ENCODE data around the gene RPS19. TPM values are rescaled to one million over a fixed set of nuclear protein-coding genes. Genes with fewer than 3 reads are reported as not detected.

The RPS19 gene
- total RNA-seq, 1 donor: 600 TPM

DNA sequence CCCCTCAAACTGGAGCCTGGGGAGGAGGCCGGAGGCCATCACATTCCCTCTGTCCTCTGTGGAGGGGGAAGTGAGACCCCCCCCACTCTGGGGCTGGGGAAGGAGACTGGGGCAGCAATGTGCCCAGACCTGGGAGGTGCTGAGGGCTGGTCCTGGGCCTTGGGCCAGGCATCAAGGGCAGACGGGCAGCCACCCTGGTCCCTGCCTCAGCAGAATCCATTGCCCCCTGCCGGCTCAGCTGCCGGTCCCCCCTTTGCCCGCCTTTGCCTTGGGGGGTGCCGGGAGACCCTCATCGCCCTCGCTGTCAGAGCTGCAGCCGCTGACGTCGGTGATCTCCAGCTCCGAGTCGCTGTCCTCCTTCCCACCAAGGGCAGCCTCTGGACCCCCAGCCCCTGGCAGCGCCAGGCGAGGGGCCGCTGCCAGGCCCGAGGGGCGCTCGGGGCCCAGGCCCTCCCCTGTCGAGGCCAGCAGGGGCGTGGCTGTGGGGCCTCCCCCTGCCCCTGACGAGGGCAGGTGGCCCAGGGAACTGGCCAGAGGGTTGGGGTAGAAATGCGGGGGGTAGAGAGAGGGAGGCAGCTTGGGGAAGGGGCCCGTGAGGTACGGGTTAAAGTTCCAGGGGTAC, 48.0 kb downstream of the RPS19 start:
- TF ChIP-seq, protein P1, sequence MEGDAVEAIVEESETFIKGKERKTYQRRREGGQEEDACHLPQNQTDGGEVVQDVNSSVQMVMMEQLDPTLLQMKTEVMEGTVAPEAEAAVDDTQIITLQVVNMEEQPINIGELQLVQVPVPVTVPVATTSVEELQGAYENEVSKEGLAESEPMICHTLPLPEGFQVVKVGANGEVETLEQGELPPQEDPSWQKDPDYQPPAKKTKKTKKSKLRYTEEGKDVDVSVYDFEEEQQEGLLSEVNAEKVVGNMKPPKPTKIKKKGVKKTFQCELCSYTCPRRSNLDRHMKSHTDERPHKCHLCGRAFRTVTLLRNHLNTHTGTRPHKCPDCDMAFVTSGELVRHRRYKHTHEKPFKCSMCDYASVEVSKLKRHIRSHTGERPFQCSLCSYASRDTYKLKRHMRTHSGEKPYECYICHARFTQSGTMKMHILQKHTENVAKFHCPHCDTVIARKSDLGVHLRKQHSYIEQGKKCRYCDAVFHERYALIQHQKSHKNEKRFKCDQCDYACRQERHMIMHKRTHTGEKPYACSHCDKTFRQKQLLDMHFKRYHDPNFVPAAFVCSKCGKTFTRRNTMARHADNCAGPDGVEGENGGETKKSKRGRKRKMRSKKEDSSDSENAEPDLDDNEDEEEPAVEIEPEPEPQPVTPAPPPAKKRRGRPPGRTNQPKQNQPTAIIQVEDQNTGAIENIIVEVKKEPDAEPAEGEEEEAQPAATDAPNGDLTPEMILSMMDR (IDR thresholded peaks at IDR 0.05; ENCODE audit: insufficient read depth, low read depth, low read length): no peak
- no peak overlapping the region for H3K4me3 ChIP-seq (ENCODE audit: low read depth, low read length)
- no peak for DNase-seq (ENCODE audit: low read depth)

DNA sequence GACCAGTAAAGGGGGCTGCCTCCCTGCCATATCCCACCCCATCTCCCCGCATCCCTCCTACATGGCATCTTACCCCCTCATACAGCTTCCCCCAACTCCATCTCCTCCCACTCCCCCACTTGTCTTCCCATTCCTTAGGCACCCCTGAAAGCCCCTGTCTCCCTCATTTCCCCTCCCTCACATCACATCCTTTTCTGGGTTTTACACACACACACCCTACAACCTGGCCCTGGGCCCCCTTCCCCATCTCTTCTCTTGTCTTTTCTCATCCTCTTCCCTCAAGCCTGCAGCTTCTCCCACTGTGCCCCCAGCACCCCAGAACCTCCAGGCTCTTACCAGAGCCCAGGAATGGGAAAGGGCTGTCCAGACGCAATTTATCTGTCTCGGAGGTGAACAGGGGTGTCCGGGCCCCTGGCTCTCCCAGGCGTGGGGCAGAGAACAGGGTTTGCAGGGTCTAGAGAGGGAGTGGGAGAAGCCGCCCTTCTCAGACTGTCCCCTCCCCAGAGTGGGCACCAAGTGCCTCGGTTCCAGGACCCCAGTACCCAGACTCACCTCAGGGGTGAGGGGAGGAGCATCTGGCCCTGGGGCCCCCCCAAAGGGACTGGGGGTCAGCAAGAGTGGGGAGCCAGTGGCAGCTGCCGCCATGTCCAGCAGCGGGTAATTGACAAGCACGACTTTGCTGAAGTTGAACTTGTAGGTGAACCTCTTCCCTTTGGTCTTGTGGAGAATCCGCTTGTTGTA, 48.8 kb downstream of the RPS19 start:
- TF ChIP-seq, protein P1 (IDR thresholded peaks at IDR 0.05; ENCODE audit: insufficient read depth, low read depth, low read length): no peak
- H3K4me3 ChIP-seq (ENCODE audit: low read depth, low read length): no peak overlapping the region
- DNase-seq (ENCODE audit: low read depth): no peak

DNA sequence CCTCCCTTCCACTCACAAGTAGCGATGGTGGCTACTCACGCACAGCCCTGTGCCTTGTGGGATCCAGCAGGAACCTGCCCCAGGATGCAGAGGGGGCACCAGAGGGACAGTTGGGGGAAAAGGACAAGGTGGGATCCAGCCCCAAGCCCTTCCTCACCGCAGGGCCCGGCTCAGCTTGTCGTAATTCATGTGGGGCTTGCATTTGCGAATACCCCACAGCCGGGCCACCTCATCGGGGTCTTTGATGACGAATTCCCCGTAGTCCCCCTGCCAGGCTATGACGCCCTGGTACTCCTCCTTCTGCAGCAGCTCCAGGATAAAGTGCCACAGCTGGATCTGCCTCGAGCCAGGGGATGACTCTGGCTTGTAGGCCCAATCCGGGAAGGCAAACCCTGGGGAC, 49.7 kb downstream of the RPS19 start:
- DNase-seq (ENCODE audit: low read depth): no peak
- H3K4me3 ChIP-seq (ENCODE audit: low read depth, low read length): no peak overlapping the region
- TF ChIP-seq, protein P1 (IDR thresholded peaks at IDR 0.05; ENCODE audit: insufficient read depth, low read depth, low read length): no peak

DNA sequence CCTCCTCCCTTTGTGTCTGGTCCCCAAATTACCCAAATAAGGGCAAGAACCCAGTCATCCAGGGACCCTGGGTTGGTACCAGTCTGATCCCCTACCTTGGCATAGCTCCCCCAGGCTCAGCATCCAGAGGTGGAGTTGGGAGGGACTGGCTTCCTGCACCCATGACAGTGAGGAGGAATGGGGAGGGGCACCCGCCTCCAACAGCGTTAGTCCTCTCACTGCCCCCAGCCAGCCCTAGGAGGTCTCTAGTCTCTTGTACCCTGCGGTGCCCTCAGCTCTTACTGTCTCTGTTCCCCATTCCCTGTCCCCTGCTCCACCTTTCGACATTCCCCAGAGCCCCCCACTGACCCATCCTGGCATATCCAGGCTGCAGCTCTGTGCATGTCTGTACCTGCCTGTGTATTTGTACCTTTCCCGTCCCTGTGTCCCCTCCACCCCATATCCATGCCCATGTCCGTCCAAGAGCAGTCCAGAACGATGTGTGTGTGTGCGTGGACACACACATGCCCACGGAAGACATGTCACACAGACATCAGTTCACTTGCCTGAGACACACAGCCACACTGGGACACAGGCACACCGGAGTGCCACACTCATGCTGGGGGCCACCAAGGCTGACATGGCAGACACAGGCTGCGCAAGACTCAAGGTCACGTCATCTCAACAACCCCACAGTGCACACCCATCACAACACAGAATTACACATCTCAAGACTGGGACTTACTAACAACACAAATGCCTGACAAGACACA, 50.4 kb downstream of the RPS19 start:
- DNase-seq (ENCODE audit: low read depth): no peak
- TF ChIP-seq, protein P1 (IDR thresholded peaks at IDR 0.05; ENCODE audit: insufficient read depth, low read depth, low read length): no peak
- H3K4me3 ChIP-seq (ENCODE audit: low read depth, low read length): no peak overlapping the region

DNA sequence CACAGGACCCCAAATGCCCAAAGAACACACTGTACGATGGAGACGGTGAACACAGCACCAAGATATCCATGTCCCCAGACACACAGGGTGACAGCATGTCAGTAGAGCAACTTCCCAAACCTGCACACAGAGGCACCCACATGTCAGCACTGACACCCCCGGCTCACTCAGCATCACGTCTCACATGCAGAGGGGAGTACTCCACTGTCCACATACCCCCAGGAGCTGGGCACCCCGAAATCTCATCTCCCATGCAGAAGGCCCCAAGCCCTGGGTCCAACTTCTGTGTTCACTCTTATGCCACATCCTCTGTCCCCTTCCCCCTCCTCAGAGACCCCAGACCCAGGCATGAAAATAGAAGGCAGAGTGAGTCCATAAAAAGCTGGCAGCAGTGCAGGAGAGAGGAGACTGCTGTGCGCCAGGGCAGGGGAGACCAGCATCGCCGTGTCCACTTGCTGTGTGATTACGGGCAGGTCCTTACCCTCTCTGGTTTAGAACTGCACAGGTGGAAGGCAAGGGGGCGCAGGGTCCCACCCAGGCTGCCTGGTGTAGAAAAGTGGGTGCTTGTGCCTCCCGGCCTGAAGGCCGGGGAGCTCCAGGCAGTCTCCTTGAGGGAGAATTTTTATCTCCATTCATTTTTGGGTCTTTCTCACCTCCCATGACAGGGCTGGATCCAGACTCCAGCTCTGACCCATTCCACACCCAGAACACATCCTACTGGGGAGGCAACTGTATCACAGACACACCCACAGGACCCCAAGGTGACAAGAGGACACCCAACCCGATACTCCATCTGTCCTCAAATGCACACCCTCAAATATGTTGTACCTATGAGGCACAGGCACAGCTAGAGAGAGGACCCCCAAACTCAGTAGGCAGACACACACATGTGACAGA, 51.2 kb downstream of the RPS19 start:
- no peak overlapping the region for H3K4me3 ChIP-seq (ENCODE audit: low read depth, low read length)
- TF ChIP-seq, protein P1 (IDR thresholded peaks at IDR 0.05; ENCODE audit: insufficient read depth, low read depth, low read length): no peak
- DNase-seq (ENCODE audit: low read depth): no peak

All from fibroblast of villous mesenchyme (primary cell).